Suprapubic skin (tissue), 4 donors: ENCODE data around the gene USF1.

Experiments
- CTCF ChIP-seq, 2 donors: fragments of 200-600 bp in 1 of 2; fragments of 450-650 bp in 1 of 2; sonication (generic) in 1 of 2; IDR thresholded peaks; one replicate each; pipeline ENCODE4 v1.5.1; 2016 to 2019; ENCODE audit warnings: antibody characterized with exemption in 2 of 2, mild to moderate bottlenecking in 1 of 2, moderate library complexity in 1 of 2
- POLR2A ChIP-seq, 2 donors: fragments of 450-650 bp; IDR thresholded peaks; one replicate each; pipeline ENCODE4 v1.6.1; 2017; ENCODE audit warnings: antibody characterized with exemption in 2 of 2, mild to moderate bottlenecking in 2 of 2, moderate library complexity in 2 of 2
- POLR2AphosphoS5 ChIP-seq, 3 donors: sonication (generic); formaldehyde crosslinking; IDR thresholded peaks; one replicate each; pipeline ENCODE4 v1.6.1; 2017; ENCODE audit warnings: antibody characterized with exemption in 3 of 3

DNA sequence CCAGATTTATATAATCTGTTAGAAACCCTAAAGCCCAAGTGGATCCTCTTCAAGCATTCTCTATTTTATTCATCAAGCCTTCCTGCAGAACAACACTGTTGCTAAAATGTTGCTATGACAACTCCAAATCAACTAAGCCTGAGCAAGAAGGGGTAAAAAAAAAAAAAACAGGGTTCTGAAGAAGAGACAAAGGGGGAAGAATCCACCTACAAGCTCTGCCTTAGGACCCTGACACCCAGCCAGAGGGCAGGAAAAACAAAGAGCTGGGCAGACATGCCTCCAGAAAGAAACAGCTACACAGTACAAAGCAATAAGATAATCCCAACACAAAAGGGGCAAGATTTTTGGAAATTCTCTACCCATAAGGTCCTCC, 1.3 kb downstream of the USF1 start:
- no peak for TF ChIP-seq POLR2A (IDR thresholded peaks at IDR 0.05)
- no peak for TF ChIP-seq CTCF (IDR thresholded peaks at IDR 0.05)
- TF ChIP-seq POLR2AphosphoS5 (IDR thresholded peaks at IDR 0.05), result no peak
